Mesothelial cell of epicardium (in vitro differentiated cells): ENCODE measurements around the gene FHIT. TPM values are rescaled to one million over a fixed set of nuclear protein-coding genes. Genes with fewer than 3 reads are reported as not detected.

Source experiments
- DNase-seq, 2 experiments: peaks; one replicate each; pipeline ENCODE4 v3.0.0; 2021; ENCODE audit warnings: low spot score in 2 of 2; ENCODE audit not compliant: unreplicated experiment in 2 of 2
- H3K27ac Mint-ChIP-seq: 2 replicates; pipeline ENCODE4 v1.8.0; 2021; ENCODE audit warnings: mixed read lengths
- H3K27me3 Mint-ChIP-seq: 2 replicates; pipeline ENCODE4 v1.8.0; 2021; ENCODE audit warnings: low read depth, mixed read lengths
- H3K36me3 Mint-ChIP-seq: 2 replicates; pipeline ENCODE4 v1.8.0; 2021; ENCODE audit warnings: mixed read lengths
- H3K4me1 Mint-ChIP-seq: 2 replicates; pipeline ENCODE4 v1.8.0; 2021; ENCODE audit warnings: mixed read lengths
- H3K4me3 Mint-ChIP-seq: 2 replicates; pipeline ENCODE4 v1.8.0; 2021; ENCODE audit warnings: mild to moderate bottlenecking, moderate library complexity, mixed read lengths
- H3K9me3 Mint-ChIP-seq: 2 replicates; pipeline ENCODE4 v1.8.0; 2021; ENCODE audit warnings: mixed read lengths
- total RNA-seq: library from RNA; stranded (reverse); gene quantifications from 3 replicates; pipeline ENCODE4 v1.2.1, GENCODE V29; 2021
- TF ChIP-seq, protein P1 (sequence below): fragments of 200-600 bp; sonication (generic); IDR thresholded peaks from one replicate; pipeline ENCODE4 v1.5.0; 2021; ENCODE audit warnings: antibody characterized with exemption; ENCODE audit not compliant: unreplicated experiment

The FHIT gene
- total RNA-seq, 1 donor from 2014 or later, result 10.7 TPM

DNA sequence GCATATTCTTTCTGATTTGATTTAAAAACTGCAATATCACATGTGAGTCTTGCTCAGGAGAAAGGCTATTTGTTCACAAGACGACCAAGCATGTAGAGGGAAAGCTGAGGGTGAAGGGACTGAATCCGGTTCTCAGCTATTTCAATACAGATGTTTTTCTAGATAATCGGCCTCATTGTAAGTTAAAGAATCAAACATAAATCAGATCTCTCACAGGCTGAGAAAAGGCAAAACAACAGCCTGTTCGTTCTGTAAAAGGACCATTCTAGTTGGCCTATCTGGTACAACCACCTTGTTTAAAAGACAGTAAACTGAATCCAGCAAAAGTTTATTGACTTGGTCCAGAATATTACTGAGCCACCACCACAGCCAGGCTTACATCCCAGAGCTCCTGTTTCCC lies 1155.7 kb downstream of the FHIT start:
- Mint-ChIP-seq H3K9me3 (peaks cover 16% of the 10 kb centered on the region), H3K36me3 (no peaks in the 10 kb centered on the region), H3K27ac (no peak overlapping the region), H3K27me3 (no peaks in the 10 kb centered on the region), H3K4me3 (no peak overlapping the region), H3K4me1 (peaks cover 23% of the 10 kb centered on the region)
- DNase-seq, result no peak
- TF ChIP-seq, protein P1, sequence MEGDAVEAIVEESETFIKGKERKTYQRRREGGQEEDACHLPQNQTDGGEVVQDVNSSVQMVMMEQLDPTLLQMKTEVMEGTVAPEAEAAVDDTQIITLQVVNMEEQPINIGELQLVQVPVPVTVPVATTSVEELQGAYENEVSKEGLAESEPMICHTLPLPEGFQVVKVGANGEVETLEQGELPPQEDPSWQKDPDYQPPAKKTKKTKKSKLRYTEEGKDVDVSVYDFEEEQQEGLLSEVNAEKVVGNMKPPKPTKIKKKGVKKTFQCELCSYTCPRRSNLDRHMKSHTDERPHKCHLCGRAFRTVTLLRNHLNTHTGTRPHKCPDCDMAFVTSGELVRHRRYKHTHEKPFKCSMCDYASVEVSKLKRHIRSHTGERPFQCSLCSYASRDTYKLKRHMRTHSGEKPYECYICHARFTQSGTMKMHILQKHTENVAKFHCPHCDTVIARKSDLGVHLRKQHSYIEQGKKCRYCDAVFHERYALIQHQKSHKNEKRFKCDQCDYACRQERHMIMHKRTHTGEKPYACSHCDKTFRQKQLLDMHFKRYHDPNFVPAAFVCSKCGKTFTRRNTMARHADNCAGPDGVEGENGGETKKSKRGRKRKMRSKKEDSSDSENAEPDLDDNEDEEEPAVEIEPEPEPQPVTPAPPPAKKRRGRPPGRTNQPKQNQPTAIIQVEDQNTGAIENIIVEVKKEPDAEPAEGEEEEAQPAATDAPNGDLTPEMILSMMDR, result no peak

DNA sequence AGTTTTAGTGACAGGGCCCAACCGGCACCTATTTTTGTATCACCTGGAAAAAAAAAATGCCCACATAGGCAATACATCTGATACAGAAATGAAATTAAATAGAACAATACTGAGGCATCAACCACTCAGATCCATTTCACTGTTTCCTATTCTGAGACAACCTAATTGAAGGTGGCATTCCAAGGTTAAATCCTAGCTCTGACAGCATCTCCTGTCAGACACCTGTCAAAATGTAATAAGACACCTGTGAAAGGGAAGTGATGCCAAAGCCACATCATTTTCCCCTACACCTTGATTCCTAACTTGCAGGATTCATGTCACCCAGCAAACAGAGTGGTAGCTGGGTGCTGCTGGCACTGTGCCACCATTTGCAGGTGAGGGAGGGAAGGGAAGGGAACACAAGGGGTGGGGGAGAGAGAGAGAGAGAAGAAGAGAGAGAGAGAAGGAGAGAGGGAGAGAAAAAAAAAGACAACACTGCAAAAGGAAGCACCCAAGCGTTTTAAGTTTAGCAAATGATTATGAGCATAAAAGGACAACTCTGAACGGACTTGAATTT lies 1156.8 kb downstream of the FHIT start:
- TF ChIP-seq, protein P1, result no peak
- DNase-seq, result no peak
- Mint-ChIP-seq H3K27ac (no peak overlapping the region), H3K36me3 (no peaks in the 10 kb centered on the region), H3K9me3 (peaks cover 16% of the 10 kb centered on the region), H3K4me1 (peaks cover 23% of the 10 kb centered on the region), H3K4me3 (no peak overlapping the region), H3K27me3 (no peaks in the 10 kb centered on the region)

DNA sequence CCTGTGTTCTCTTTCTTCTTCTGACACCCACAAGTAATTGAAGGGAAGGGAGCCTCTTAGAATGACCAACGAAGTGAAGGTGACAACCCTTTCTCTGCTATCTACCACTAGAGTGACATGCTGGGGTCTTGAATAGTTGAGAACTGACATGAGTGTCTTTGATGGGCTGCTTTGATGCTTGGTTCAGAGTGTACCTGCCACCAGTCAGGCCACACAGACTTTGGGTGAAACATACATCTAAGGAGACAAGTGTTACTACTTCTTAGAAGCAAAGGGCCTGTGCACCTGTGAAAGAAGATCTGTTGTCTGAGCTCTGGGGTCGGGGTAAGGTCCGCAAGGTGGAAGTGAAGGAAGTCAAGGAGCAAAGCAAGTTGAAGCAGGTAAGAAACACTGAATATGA lies 1160.7 kb downstream of the FHIT start:
- H3K36me3 Mint-ChIP-seq, result no peaks in the 10 kb centered on the region
- peaks cover 12% of the 10 kb centered on the region for H3K4me1 Mint-ChIP-seq
- TF ChIP-seq, protein P1, result no peak
- DNase-seq, result no peak
- no peak overlapping the region for H3K4me3 Mint-ChIP-seq
- H3K9me3 Mint-ChIP-seq, result peaks cover 25% of the 10 kb centered on the region
- no peaks in the 10 kb centered on the region for H3K27me3 Mint-ChIP-seq
- H3K27ac Mint-ChIP-seq, result no peak overlapping the region

DNA sequence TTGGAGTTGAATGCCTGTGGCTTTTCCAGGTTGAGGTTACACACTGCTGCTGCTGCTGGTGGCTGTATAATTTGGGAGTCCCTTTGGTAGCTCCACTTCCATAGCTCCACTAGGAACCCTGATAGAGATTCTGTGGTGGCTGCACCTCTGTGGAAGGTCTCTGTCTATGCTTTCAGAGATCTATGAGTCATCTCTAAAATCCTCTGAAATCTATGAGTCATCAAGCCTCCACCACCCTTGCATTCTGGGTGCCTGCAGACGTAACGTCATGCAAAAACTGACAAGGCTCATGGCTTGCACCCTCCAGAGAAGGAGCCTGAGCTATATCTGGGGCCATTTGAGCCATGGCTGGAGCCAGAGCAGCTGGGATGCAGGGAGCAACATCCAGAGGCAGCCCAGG lies 1164.4 kb downstream of the FHIT start:
- H3K36me3 Mint-ChIP-seq, result no peaks in the 10 kb centered on the region
- H3K27ac Mint-ChIP-seq, result no peak overlapping the region
- no peak overlapping the region for H3K4me3 Mint-ChIP-seq
- H3K9me3 Mint-ChIP-seq, result peaks cover 27% of the 10 kb centered on the region
- no peaks in the 10 kb centered on the region for H3K27me3 Mint-ChIP-seq
- no peak for DNase-seq
- TF ChIP-seq, protein P1, result no peak
- no peaks in the 10 kb centered on the region for H3K4me1 Mint-ChIP-seq

DNA sequence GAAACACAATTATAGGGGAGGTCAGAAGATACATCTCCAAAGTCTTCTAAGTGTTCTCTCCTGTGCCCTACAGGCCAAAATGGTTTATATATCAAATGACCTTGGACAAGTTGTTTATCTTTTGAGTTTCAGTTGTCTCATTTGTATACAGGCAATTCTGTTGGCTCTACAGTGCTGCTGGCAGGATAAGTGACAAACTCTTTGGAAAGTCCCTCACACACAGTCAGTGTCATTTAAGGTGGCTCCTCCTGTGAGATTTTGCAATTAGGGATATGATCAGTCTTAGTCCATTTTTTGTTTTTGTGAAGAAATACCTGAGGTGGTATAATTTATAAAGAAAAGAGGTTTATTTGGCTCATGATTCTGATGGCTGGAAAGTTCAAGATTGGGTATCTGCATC lies 1165.6 kb downstream of the FHIT start:
- no peaks in the 10 kb centered on the region for H3K4me1 Mint-ChIP-seq
- no peak for DNase-seq
- no peaks in the 10 kb centered on the region for H3K27me3 Mint-ChIP-seq

More for the DNA sequence above, 1165.6 kb downstream of the FHIT start:
- TF ChIP-seq, protein P1, result no peak
- no peaks in the 10 kb centered on the region for H3K36me3 Mint-ChIP-seq
- H3K4me3 Mint-ChIP-seq, result no peak overlapping the region
- no peak overlapping the region for H3K27ac Mint-ChIP-seq
- peaks cover 27% of the 10 kb centered on the region for H3K9me3 Mint-ChIP-seq
